Vagina (tissue), 2 donors: ENCODE data around the gene THSD7A. TPM values are rescaled to one million over a fixed set of nuclear protein-coding genes. Genes with fewer than 3 reads are reported as not detected.

Source experiments
- DNase-seq, 2 donors: peaks; one replicate each; pipeline ENCODE4 v3.0.0-alpha.2; 2017; ENCODE audit errors: extremely low spot score in 2 of 2
- H3K27ac ChIP-seq: fragments of 200-600 bp; sonication (generic); one replicate; pipeline ENCODE4 v1.5.1; 2019
- H3K27me3 ChIP-seq: fragments of 200-600 bp; sonication (generic); one replicate; pipeline ENCODE4 v1.5.1; 2019
- H3K36me3 ChIP-seq, 2 donors: fragments of 200-600 bp; sonication (generic); one replicate each; pipeline ENCODE4 v1.5.1; 2017 to 2019
- H3K4me1 ChIP-seq: fragments of 200-600 bp; sonication (generic); one replicate; pipeline ENCODE4 v1.5.1; 2019
- H3K4me3 ChIP-seq, 2 donors: fragments of 200-600 bp; sonication (generic); 1 replicate in 1 of 2; 2 replicates in 1 of 2; pipeline ENCODE4 v1.5.1; 2016 to 2019
- H3K9me3 ChIP-seq: fragments of 200-600 bp; sonication (generic); one replicate; pipeline ENCODE4 v1.5.1; 2019
- CTCF ChIP-seq, 3 experiments: fragments of 450-650 bp in 2 of 3; fragments of 200-600 bp in 1 of 3; sonication (generic) in 1 of 3; IDR thresholded peaks; one replicate each; pipeline ENCODE4 v1.5.1; 2017 to 2019; ENCODE audit warnings: antibody characterized with exemption in 3 of 3, mild to moderate bottlenecking in 2 of 3, moderate library complexity in 2 of 3
- POLR2A ChIP-seq, 2 donors: fragments of 450-650 bp; IDR thresholded peaks; one replicate each; pipeline ENCODE4 v1.6.1; 2017; ENCODE audit warnings: antibody characterized with exemption in 2 of 2, mild to moderate bottlenecking in 2 of 2, moderate library complexity in 2 of 2
- POLR2AphosphoS5 ChIP-seq, 2 donors: sonication (generic); formaldehyde crosslinking; IDR thresholded peaks; one replicate each; pipeline ENCODE4 v1.9.0; 2017; ENCODE audit warnings: antibody characterized with exemption in 2 of 2, mild to moderate bottlenecking in 2 of 2, low read depth in 1 of 2; ENCODE audit not compliant: insufficient read depth in 1 of 2
- intact Hi-C: fragments of 100-400 bp; cut with DNase I; formaldehyde crosslinking; loops from one replicate; pipeline ENCODE4 v1.15.1; 2023
- total RNA-seq: library from RNA; depleted of rRNA; stranded (reverse); fragments of >200 nt; gene quantifications from one replicate; pipeline ENCODE4 v1.2.3, GENCODE V29; 2016

Gene THSD7A
- total RNA-seq, 1 donor from 2014 or later, result 9.3 TPM

GRCh38 chr7:11612737-11613136 is 219.3 kb downstream of the THSD7A start:
- no peaks in the 10 kb centered on the region for H3K36me3 ChIP-seq
- intact Hi-C loops, result no loop called here

GRCh38 chr7:11609096-11609670 is 222.8 kb downstream of the THSD7A start:
- intact Hi-C loops, result no loop called here
- no peak for TF ChIP-seq POLR2A (IDR thresholded peaks at IDR 0.05)
- TF ChIP-seq CTCF (IDR thresholded peaks at IDR 0.05), result no peak
- no peak for TF ChIP-seq POLR2AphosphoS5 (IDR thresholded peaks at IDR 0.05; ENCODE audit: insufficient read depth in 1 of 2, low read depth in 1 of 2)

More at GRCh38 chr7:11612737-11613136, 219.3 kb downstream of the THSD7A start:
- Histone ChIP-seq H3K4me1 (no peaks in the 10 kb centered on the region), H3K9me3 (no peaks in the 10 kb centered on the region), H3K27me3 (no peaks in the 10 kb centered on the region), H3K4me3 (no peak overlapping the region), H3K27ac (no peak overlapping the region)
- no peak for DNase-seq
- no peak for TF ChIP-seq POLR2A (IDR thresholded peaks at IDR 0.05)
- no peak for TF ChIP-seq POLR2AphosphoS5 (IDR thresholded peaks at IDR 0.05; ENCODE audit: insufficient read depth in 1 of 2, low read depth in 1 of 2)
- TF ChIP-seq CTCF (IDR thresholded peaks at IDR 0.05), result no peak

GRCh38 chr7:11607686-11608085 is 224.3 kb downstream of the THSD7A start:
- no peak for TF ChIP-seq POLR2A (IDR thresholded peaks at IDR 0.05)
- TF ChIP-seq CTCF (IDR thresholded peaks at IDR 0.05), result no peak
- TF ChIP-seq POLR2AphosphoS5 (IDR thresholded peaks at IDR 0.05; ENCODE audit: insufficient read depth in 1 of 2, low read depth in 1 of 2), result peak in 1 of 2 donors; percentile 28
- H3K27me3 ChIP-seq, result no peaks in the 10 kb centered on the region
- no peaks in the 10 kb centered on the region for H3K9me3 ChIP-seq
- DNase-seq, result no peak
- H3K27ac ChIP-seq, result no peak overlapping the region
- H3K4me3 ChIP-seq, result no peak overlapping the region
- no peaks in the 10 kb centered on the region for H3K36me3 ChIP-seq
- intact Hi-C loops, result no loop called here
- no peaks in the 10 kb centered on the region for H3K4me1 ChIP-seq

More at GRCh38 chr7:11609096-11609670, 222.8 kb downstream of the THSD7A start:
- H3K4me3 ChIP-seq, result no peak overlapping the region
- H3K9me3 ChIP-seq, result no peaks in the 10 kb centered on the region
- no peak for DNase-seq
- no peaks in the 10 kb centered on the region for H3K27me3 ChIP-seq
- no peak overlapping the region for H3K27ac ChIP-seq
- no peaks in the 10 kb centered on the region for H3K4me1 ChIP-seq
- no peaks in the 10 kb centered on the region for H3K36me3 ChIP-seq

- Histone ChIP-seq H3K27ac (no peak overlapping the region), H3K4me1 (no peaks in the 10 kb centered on the region), H3K9me3 (no peaks in the 10 kb centered on the region), H3K4me3 (no peak overlapping the region), H3K27me3 (no peaks in the 10 kb centered on the region), H3K36me3 (no peaks in the 10 kb centered on the region)
- intact Hi-C loops, result no loop called here
- no peak for DNase-seq
- TF ChIP-seq POLR2AphosphoS5 (IDR thresholded peaks at IDR 0.05; ENCODE audit: insufficient read depth in 1 of 2, low read depth in 1 of 2), result peak in 1 of 2 donors; percentile 53
- no peak for TF ChIP-seq CTCF (IDR thresholded peaks at IDR 0.05)
- TF ChIP-seq POLR2A (IDR thresholded peaks at IDR 0.05), result no peak
Measured at GRCh38 chr7:11605749-11606148, 226.2 kb downstream of the THSD7A start.

GRCh38 chr7:11604505-11604904 is 227.5 kb downstream of the THSD7A start:
- Histone ChIP-seq H3K4me3 (no peak overlapping the region), H3K27ac (no peak overlapping the region), H3K4me1 (no peaks in the 10 kb centered on the region), H3K36me3 (no peaks in the 10 kb centered on the region), H3K9me3 (no peaks in the 10 kb centered on the region), H3K27me3 (no peaks in the 10 kb centered on the region)
- no peak for DNase-seq
- TF ChIP-seq POLR2AphosphoS5 (IDR thresholded peaks at IDR 0.05; ENCODE audit: insufficient read depth in 1 of 2, low read depth in 1 of 2) (no peak), CTCF (IDR thresholded peaks at IDR 0.05) (no peak), POLR2A (IDR thresholded peaks at IDR 0.05) (no peak)
- intact Hi-C loops, result no loop called here
